GM12874 (cell line): Measurements from ENCODE around the gene JDP2.

ENCODE experiments used
- CTCF ChIP-seq: IDR thresholded peaks from 2 replicates; pipeline ENCODE4 v1.5.1; 2011; ENCODE audit warnings: low read depth, mild to moderate bottlenecking, control low read depth, low read length, moderate library complexity; ENCODE audit not compliant: insufficient read depth

JDP2 gene

GRCh38 chr14:75513911-75514672 lies 86.3 kb downstream of the JDP2 start:
- TF ChIP-seq CTCF, result no peak

- TF ChIP-seq CTCF, result peak; percentile 51
Measured at GRCh38 chr14:75514673-75515628, 87.1 kb downstream of the JDP2 start.

GRCh38 chr14:75515629-75515996 lies 87.8 kb downstream of the JDP2 start:
- TF ChIP-seq CTCF, result no peak

GRCh38 chr14:75518625-75519024 lies 90.8 kb downstream of the JDP2 start:
- TF ChIP-seq CTCF, result peak; percentile 76

- no peak for TF ChIP-seq CTCF
Measured at GRCh38 chr14:75519394-75519793, 91.6 kb downstream of the JDP2 start.

- no peak for TF ChIP-seq CTCF
Measured at GRCh38 chr14:75519826-75520728, 92.3 kb downstream of the JDP2 start.
